Karpas-422 (cell line): ENCODE measurements around the gene TIMM17B. TPM values are rescaled to one million over a fixed set of nuclear protein-coding genes. Genes with fewer than 3 reads are reported as not detected.
"Not testable (repeated sequence)": the region's sequence is repeated elsewhere in the genome, so short reads cannot be mapped to it uniquely, and the experiment has no call there.

Source experiments
- DNase-seq: peaks from one replicate; pipeline ENCODE4 v3.0.0-alpha.2; 2015
- H2AFZ ChIP-seq: fragments of 200-600 bp; sonication (generic); 2 replicates; pipeline ENCODE4 v1.6.1; 2014; ENCODE audit warnings: antibody characterized with exemption, low read length, mixed read lengths
- H3K27ac ChIP-seq: fragments of 200-600 bp; sonication (generic); 2 replicates; pipeline ENCODE4 v1.5.1; 2014; ENCODE audit warnings: mild to moderate bottlenecking, low read length, moderate library complexity
- H3K27me3 ChIP-seq: fragments of 200-600 bp; sonication (generic); 2 replicates; pipeline ENCODE4 v1.6.1; 2014; ENCODE audit warnings: low read length, mixed read lengths
- H3K36me3 ChIP-seq: fragments of 200-600 bp; sonication (generic); 2 replicates; pipeline ENCODE4 v1.6.1; 2014; ENCODE audit warnings: low read length, mixed read lengths; ENCODE audit not compliant: insufficient read depth
- H3K4me1 ChIP-seq: fragments of 200-600 bp; sonication (generic); 2 replicates; pipeline ENCODE4 v1.6.1; 2014; ENCODE audit warnings: mild to moderate bottlenecking, low read length, mixed read lengths
- H3K4me2 ChIP-seq: fragments of 200-600 bp; sonication (generic); 2 replicates; pipeline ENCODE4 v1.6.1; 2014; ENCODE audit warnings: low read length, low read depth, mild to moderate bottlenecking; ENCODE audit not compliant: poor library complexity, severe bottlenecking
- H3K4me3 ChIP-seq: fragments of 200-600 bp; sonication (generic); 2 replicates; pipeline ENCODE4 v1.5.1; 2014; ENCODE audit warnings: mild to moderate bottlenecking, antibody characterized with exemption, low read length, mixed read lengths
- H3K79me2 ChIP-seq: fragments of 200-600 bp; sonication (generic); 2 replicates; pipeline ENCODE4 v1.6.1; 2014; ENCODE audit warnings: mild to moderate bottlenecking, low read length, mixed read lengths
- H3K9ac ChIP-seq: fragments of 200-600 bp; sonication (generic); 2 replicates; pipeline ENCODE4 v1.6.0; 2014; ENCODE audit warnings: low read length
- H3K9me2 ChIP-seq: fragments of 200-600 bp; sonication (generic), shearing (Covaris generic); replicated peaks from 2 replicates; pipeline ENCODE4 v1.6.0; 2014; ENCODE audit warnings: mild to moderate bottlenecking, low read length, moderate library complexity; ENCODE audit not compliant: insufficient read depth
- H3K9me3 ChIP-seq: fragments of 300-700, 200-600 bp; sonication (generic); 2 replicates; pipeline ENCODE4 v1.6.1; 2014; ENCODE audit warnings: low read length, mixed read lengths
- H4K20me1 ChIP-seq: fragments of 200-600 bp; sonication (generic); 2 replicates; pipeline ENCODE4 v1.6.1; 2014; ENCODE audit warnings: mild to moderate bottlenecking, antibody characterized with exemption, low read length, low read depth; ENCODE audit not compliant: insufficient read depth
- total RNA-seq: library from RNA; depleted of rRNA; stranded (reverse); fragments of >200 nt; shearing (Covaris generic); gene quantifications from 2 replicates; pipeline ENCODE4 v1.2.3, GENCODE V29; 2014; ENCODE audit warnings: low replicate concordance

The TIMM17B gene
- total RNA-seq, 1 experiment from 2014 or later = 84.5 TPM

- Histone ChIP-seq H3K27ac (no peak overlapping the region), H3K27me3 (no peaks in the 10 kb centered on the region), H3K9me2 (no peaks in the 10 kb centered on the region), H3K36me3 (no peaks in the 10 kb centered on the region), H3K4me3 (no peak overlapping the region), H3K9me3 (no peaks in the 10 kb centered on the region), H2AFZ (no peak overlapping the region), H3K4me2 (no peak overlapping the region), H3K9ac (no peak overlapping the region), H3K4me1 (peaks cover 11% of the 10 kb centered on the region), H4K20me1 (peaks cover 6% of the 10 kb centered on the region; the same call in 1 of the 2 replicates), H3K79me2 (no peaks in the 10 kb centered on the region)
- no peak for DNase-seq
Measured at GRCh38 chrX:48890296-48890925, 7.2 kb downstream of the TIMM17B start.

- DNase-seq, H3K4me3 ChIP-seq, H4K20me1 ChIP-seq, H3K9me3 ChIP-seq, H3K27me3 ChIP-seq, H3K27ac ChIP-seq, H3K4me1 ChIP-seq, H3K9ac ChIP-seq, H3K4me2 ChIP-seq, H3K79me2 ChIP-seq, H3K9me2 ChIP-seq, H3K36me3 ChIP-seq, H2AFZ ChIP-seq: not testable (repeated sequence)
Measured at GRCh38 chrX:48886586-48886985, 11.0 kb downstream of the TIMM17B start.

GRCh38 chrX:48883729-48884128 is 13.8 kb downstream of the TIMM17B start:
- Histone ChIP-seq H3K9me2 (no peaks in the 10 kb centered on the region), H4K20me1 (no peaks in the 10 kb centered on the region), H2AFZ (no peak overlapping the region)

GRCh38 chrX:48876944-48877343 is 20.6 kb downstream of the TIMM17B start:
- not testable (repeated sequence) for H3K27me3 ChIP-seq, DNase-seq, H3K4me3 ChIP-seq, H3K9me3 ChIP-seq, H3K4me1 ChIP-seq, H3K36me3 ChIP-seq, H3K27ac ChIP-seq, H3K79me2 ChIP-seq, H3K9ac ChIP-seq, H4K20me1 ChIP-seq, H2AFZ ChIP-seq, H3K9me2 ChIP-seq, H3K4me2 ChIP-seq

More at GRCh38 chrX:48883729-48884128, 13.8 kb downstream of the TIMM17B start:
- DNase-seq = no peak
- H3K79me2 ChIP-seq = no peaks in the 10 kb centered on the region
- no peak overlapping the region for H3K4me2 ChIP-seq
- no peaks in the 10 kb centered on the region for H3K27me3 ChIP-seq
- H3K9ac ChIP-seq = no peak overlapping the region
- no peaks in the 10 kb centered on the region for H3K4me1 ChIP-seq
- no peaks in the 10 kb centered on the region for H3K36me3 ChIP-seq
- H3K9me3 ChIP-seq = no peaks in the 10 kb centered on the region
- no peak overlapping the region for H3K27ac ChIP-seq
- no peak overlapping the region for H3K4me3 ChIP-seq

GRCh38 chrX:48872017-48872416 is 25.6 kb downstream of the TIMM17B start:
- H3K27ac ChIP-seq, H3K79me2 ChIP-seq, H3K9ac ChIP-seq, H3K27me3 ChIP-seq, H3K4me2 ChIP-seq, H3K9me3 ChIP-seq, H3K36me3 ChIP-seq, H3K9me2 ChIP-seq, H3K4me3 ChIP-seq, DNase-seq, H2AFZ ChIP-seq, H3K4me1 ChIP-seq, H4K20me1 ChIP-seq: not testable (repeated sequence)

- Histone ChIP-seq H2AFZ (no peak overlapping the region), H3K4me2 (no peak overlapping the region)
Measured at GRCh38 chrX:48864210-48864609, 33.4 kb downstream of the TIMM17B start.

GRCh38 chrX:48854898-48855297 is 42.7 kb downstream of the TIMM17B start:
- Histone ChIP-seq H3K27ac (no peak overlapping the region), H3K9ac (no peak overlapping the region), H3K4me1 (peaks cover 8% of the 10 kb centered on the region), H2AFZ (no peak overlapping the region), H4K20me1 (no peaks in the 10 kb centered on the region), H3K9me3 (no peaks in the 10 kb centered on the region), H3K79me2 (no peaks in the 10 kb centered on the region), H3K9me2 (no peaks in the 10 kb centered on the region), H3K27me3 (no peaks in the 10 kb centered on the region), H3K4me3 (no peak overlapping the region), H3K4me2 (no peak overlapping the region), H3K36me3 (no peaks in the 10 kb centered on the region)
- no peak for DNase-seq

More at GRCh38 chrX:48864210-48864609, 33.4 kb downstream of the TIMM17B start:
- DNase-seq = no peak
- Histone ChIP-seq H3K4me1 (no peaks in the 10 kb centered on the region), H3K9me2 (no peaks in the 10 kb centered on the region), H3K9ac (no peak overlapping the region), H3K27ac (no peak overlapping the region), H3K27me3 (no peaks in the 10 kb centered on the region), H3K9me3 (no peaks in the 10 kb centered on the region), H3K79me2 (no peaks in the 10 kb centered on the region), H3K4me3 (no peak overlapping the region), H4K20me1 (no peaks in the 10 kb centered on the region), H3K36me3 (no peaks in the 10 kb centered on the region)

GRCh38 chrX:48854121-48854804 is 43.3 kb downstream of the TIMM17B start:
- not testable (repeated sequence) for H2AFZ ChIP-seq, DNase-seq, H3K27ac ChIP-seq, H3K9me3 ChIP-seq, H3K79me2 ChIP-seq, H4K20me1 ChIP-seq, H3K9ac ChIP-seq, H3K4me1 ChIP-seq, H3K36me3 ChIP-seq, H3K9me2 ChIP-seq, H3K27me3 ChIP-seq, H3K4me3 ChIP-seq, H3K4me2 ChIP-seq
